CD14-positive monocyte (primary cell): ENCODE results near the gene ULBP2. TPM values are rescaled to one million over a fixed set of nuclear protein-coding genes. Genes with fewer than 3 reads are reported as not detected.

Source experiments
- DNase-seq, 3 donors: peaks; one replicate each; pipeline ENCODE4 v3.0.0-alpha.2; 2011 to 2022
- H2AFZ ChIP-seq: 2 replicates; pipeline ENCODE4 v1.6.0; 2012; ENCODE audit warnings: mild to moderate bottlenecking, low read depth, low read length, inconsistent platforms; ENCODE audit not compliant: insufficient read depth, poor library complexity, severe bottlenecking
- H3K27ac ChIP-seq, 2 donors: 1 replicate in 1 of 2; 2 replicates in 1 of 2; pipeline ENCODE4 v1.5.1; 2012 to 2013; ENCODE audit warnings: low read length in 2 of 2, control low read depth in 1 of 2, inconsistent platforms in 1 of 2, low read depth in 1 of 2, mild to moderate bottlenecking in 1 of 2
- H3K27me3 ChIP-seq, 2 donors: one replicate each; pipeline versions ENCODE4 v1.6.0 to v1.6.1; 2011 to 2013; ENCODE audit warnings: low read length in 2 of 2; ENCODE audit not compliant: control insufficient read depth in 2 of 2, insufficient read depth in 2 of 2
- H3K36me3 ChIP-seq, 2 donors: replicated peaks in 1 of 2; 1 replicate in 1 of 2; 2 replicates in 1 of 2; pipeline versions ENCODE4 v1.5.1 to v1.6.1; 2012 to 2013; ENCODE audit warnings: low read length in 2 of 2, control low read depth in 1 of 2, inconsistent platforms in 1 of 2, mild to moderate bottlenecking in 1 of 2; ENCODE audit not compliant: insufficient read depth in 2 of 2, control insufficient read depth in 1 of 2
- H3K4me1 ChIP-seq, 2 donors: 1 replicate in 1 of 2; 2 replicates in 1 of 2; pipeline versions ENCODE4 v1.5.1 to v1.6.1; 2012 to 2013; ENCODE audit warnings: low read length in 2 of 2, control low read depth in 1 of 2, inconsistent platforms in 1 of 2, mild to moderate bottlenecking in 1 of 2, moderate library complexity in 1 of 2; ENCODE audit not compliant: insufficient read depth in 2 of 2, control insufficient read depth in 1 of 2
- H3K4me2 ChIP-seq: replicated peaks from 2 replicates; pipeline ENCODE3; 2012; ENCODE audit warnings: low read length, moderate library complexity, mild to moderate bottlenecking; ENCODE audit not compliant: poor library complexity, severe bottlenecking; ENCODE audit errors: extremely low read depth
- H3K4me3 ChIP-seq, 3 experiments: fragments of 200-600 bp in 1 of 3; sonication (generic) in 1 of 3; replicated peaks in 1 of 3; 1 replicate in 2 of 3; 2 replicates in 1 of 3; pipeline ENCODE4 v1.5.1; 2011 to 2013; ENCODE audit warnings: low read length in 3 of 3, mild to moderate bottlenecking in 3 of 3, control low read depth in 2 of 3, low read depth in 2 of 3, inconsistent platforms in 1 of 3, moderate library complexity in 1 of 3
- H3K79me2 ChIP-seq: 2 replicates; pipeline ENCODE4 v1.6.0; 2012; ENCODE audit warnings: mild to moderate bottlenecking, control low read depth, inconsistent platforms, low read length, moderate library complexity; ENCODE audit not compliant: insufficient read depth
- H3K9ac ChIP-seq: 2 replicates; pipeline ENCODE4 v1.6.0; 2017; ENCODE audit warnings: low read length, mild to moderate bottlenecking; ENCODE audit not compliant: insufficient read depth, poor library complexity, severe bottlenecking
- H3K9me3 ChIP-seq, 2 donors: replicated peaks in 1 of 2; 1 replicate in 1 of 2; 2 replicates in 1 of 2; pipeline versions ENCODE4 v1.5.1 to v1.6.1; 2012 to 2013; ENCODE audit warnings: low read length in 2 of 2, control low read depth in 1 of 2; ENCODE audit not compliant: control insufficient read depth in 1 of 2, insufficient read depth in 1 of 2
- H4K20me1 ChIP-seq: 2 replicates; pipeline ENCODE4 v1.6.0; 2012; ENCODE audit warnings: mild to moderate bottlenecking, low read length, control low read depth, moderate library complexity; ENCODE audit not compliant: insufficient read depth
- H3K27ac Mint-ChIP-seq, 7 donors: one replicate each; pipeline ENCODE4 v1.8.0; 2020; ENCODE audit warnings: mild to moderate bottlenecking in 7 of 7, mixed read lengths in 7 of 7, moderate library complexity in 6 of 7, inconsistent platforms in 2 of 7
- H3K27me3 Mint-ChIP-seq, 3 donors: one replicate each; pipeline ENCODE4 v1.8.0; 2021 to 2022; ENCODE audit warnings: low read depth in 3 of 3, mild to moderate bottlenecking in 3 of 3, mixed read lengths in 3 of 3, moderate library complexity in 3 of 3, inconsistent platforms in 1 of 3
- H3K36me3 Mint-ChIP-seq, 2 donors: one replicate each; pipeline ENCODE4 v1.8.0; 2020; ENCODE audit warnings: mixed read lengths in 2 of 2, inconsistent platforms in 1 of 2, mild to moderate bottlenecking in 1 of 2
- H3K4me1 Mint-ChIP-seq: one replicate; pipeline ENCODE4 v1.8.0; 2020; ENCODE audit warnings: mild to moderate bottlenecking, mixed read lengths
- H3K4me3 Mint-ChIP-seq, 2 donors: one replicate each; pipeline ENCODE4 v1.8.0; 2020; ENCODE audit warnings: mild to moderate bottlenecking in 2 of 2, mixed read lengths in 2 of 2, moderate library complexity in 1 of 2
- H3K9me3 Mint-ChIP-seq, 7 donors: one replicate each; pipeline ENCODE4 v1.8.0; 2020 to 2022; ENCODE audit warnings: mixed read lengths in 7 of 7, mild to moderate bottlenecking in 6 of 7, moderate library complexity in 6 of 7, inconsistent platforms in 2 of 7
- CTCF ChIP-seq: fragments of 200-600 bp; IDR thresholded peaks from one replicate; pipeline ENCODE4 v1.8.0; 2022; ENCODE audit warnings: antibody characterized with exemption, mild to moderate bottlenecking
- WGBS: methylation state at CpG from one replicate; pipeline ENCODE4 v1.1.5; 2013; ENCODE audit warnings: missing lambda C conversion rate; ENCODE audit not compliant: insufficient coverage; 5-methylcytosine and 5-hydroxymethylcytosine counted together
- intact Hi-C, 2 donors: fragments of 100-400 bp; cut with micrococcal nuclease; formaldehyde crosslinking; loops; one replicate each; pipeline versions ENCODE4 v1.15.0 to v1.15.1; 2023
- polyA plus RNA-seq, 3 donors: library from polyadenylated mRNA; depleted of rRNA in 1 of 3; unstranded in 2 of 3; stranded (reverse) in 1 of 3; fragments of 300-500 nt in 2 of 3; fragments of >200 nt in 1 of 3; fragmentation: Illumina TruSeq in 2 of 3; gene quantifications; 1 replicate in 2 of 3; 2 replicates in 1 of 3; pipeline ENCODE4 v1.2.3, GENCODE V29; 2012 to 2021

ULBP2 gene
- polyA plus RNA-seq, 3 donors, result 0.31 to 0.49 TPM; not detected in 1

GRCh38 chr6:149929422-149929821 is 12.4 kb upstream of the ULBP2 start:
- Mint-ChIP-seq H3K4me1 (peaks cover 12% of the 10 kb centered on the region), H3K27me3 (peaks cover 64 to 83% (median 67%) of the 10 kb centered on the region in 3 donors), H3K4me3 (peak overlapping the region in 1 of 2 donors; percentile 67), H3K27ac (no peak overlapping the region), H3K9me3 (peaks cover 0 to 9% (median 2%) of the 10 kb centered on the region in 7 donors), H3K36me3 (peaks cover 0 to 7% of the 10 kb centered on the region in 2 donors)
- WGBS, result 5% methylated on average over 3 of the region's 3 CpGs
- Histone ChIP-seq H3K79me2 (no peaks in the 10 kb centered on the region), H3K4me1 (peaks cover 13 to 14% of the 10 kb centered on the region in 2 donors), H3K27ac (no peak overlapping the region), H3K9ac (no peak overlapping the region), H3K36me3 (no peaks in the 10 kb centered on the region), H3K4me3 (no peak overlapping the region), H3K4me2 (no peak overlapping the region), H3K27me3 (peaks cover 35 to 77% of the 10 kb centered on the region in 2 donors), H2AFZ (no peak overlapping the region), H3K9me3 (peaks cover 0 to 4% of the 10 kb centered on the region in 2 donors), H4K20me1 (no peaks in the 10 kb centered on the region)
- DNase-seq, result no peak
- intact Hi-C loops, result loop anchor here (5.0 to 10.0 kb wide), 2 partner anchors 97 to 205 kb away; no protein-coding TSS in a partner anchor
- TF ChIP-seq CTCF, result peak; percentile 23

DNA sequence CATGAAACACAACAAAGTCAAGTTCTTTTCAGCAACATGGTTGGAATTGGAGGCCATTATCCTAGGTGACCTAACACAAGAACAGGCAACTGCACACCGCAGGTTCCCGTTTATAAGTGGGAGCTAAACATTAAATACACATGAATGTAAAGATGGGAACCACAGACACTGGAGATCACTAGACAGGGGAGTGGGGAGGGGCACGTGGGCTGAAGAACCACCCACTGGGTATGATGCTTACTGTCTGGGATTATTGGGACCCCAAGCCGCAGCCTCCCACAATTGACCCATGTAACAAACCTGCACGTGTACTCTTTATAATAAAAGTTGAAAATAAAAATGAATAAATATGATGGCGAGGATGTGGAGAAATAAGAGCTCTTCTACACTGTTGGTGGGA is 10.3 kb upstream of the ULBP2 start:
- no peak overlapping the region for H3K27ac ChIP-seq
- H4K20me1 ChIP-seq, result no peaks in the 10 kb centered on the region
- H3K27me3 ChIP-seq, result peaks cover 49 to 77% of the 10 kb centered on the region in 2 donors
- intact Hi-C loops, result loop anchor here in 1 of 2 donors (10.0 kb wide), 2 partner anchors 387 to 883 kb away; partner anchors contain the start of gene PPIL4
- WGBS, result no CpG with 5 or more reads among the region's 6 CpGs
- DNase-seq, result no peak
- H3K4me2 ChIP-seq, result no peak overlapping the region
- peaks cover under 1% of the 10 kb centered on the region for H3K4me1 Mint-ChIP-seq
- H3K36me3 Mint-ChIP-seq, result no peaks in the 10 kb centered on the region
- H3K4me1 ChIP-seq, result no peaks in the 10 kb centered on the region
- no peak for TF ChIP-seq CTCF
- H3K4me3 ChIP-seq, result no peak overlapping the region
- H3K9ac ChIP-seq, result no peak overlapping the region
- peaks cover 65 to 83% (median 66%) of the 10 kb centered on the region in 3 donors for H3K27me3 Mint-ChIP-seq
- no peak overlapping the region for H2AFZ ChIP-seq
- H3K27ac Mint-ChIP-seq, result no peak overlapping the region
- no peaks in the 10 kb centered on the region for H3K9me3 ChIP-seq
- no peaks in the 10 kb centered on the region for H3K36me3 ChIP-seq
- peak overlapping the region in 1 of 2 donors; percentile 13 for H3K4me3 Mint-ChIP-seq
- peaks cover 0 to 3% (median 2%) of the 10 kb centered on the region in 7 donors for H3K9me3 Mint-ChIP-seq
- no peaks in the 10 kb centered on the region for H3K79me2 ChIP-seq
